ENCODE measurements around the gene MEGF8. TPM values are rescaled to one million over a fixed set of nuclear protein-coding genes. Genes with fewer than 3 reads are reported as not detected.

Gene MEGF8
- total and polyA plus RNA-seq, 8 donors: 7.3 to 15.9 (median 9.0) TPM

DNA sequence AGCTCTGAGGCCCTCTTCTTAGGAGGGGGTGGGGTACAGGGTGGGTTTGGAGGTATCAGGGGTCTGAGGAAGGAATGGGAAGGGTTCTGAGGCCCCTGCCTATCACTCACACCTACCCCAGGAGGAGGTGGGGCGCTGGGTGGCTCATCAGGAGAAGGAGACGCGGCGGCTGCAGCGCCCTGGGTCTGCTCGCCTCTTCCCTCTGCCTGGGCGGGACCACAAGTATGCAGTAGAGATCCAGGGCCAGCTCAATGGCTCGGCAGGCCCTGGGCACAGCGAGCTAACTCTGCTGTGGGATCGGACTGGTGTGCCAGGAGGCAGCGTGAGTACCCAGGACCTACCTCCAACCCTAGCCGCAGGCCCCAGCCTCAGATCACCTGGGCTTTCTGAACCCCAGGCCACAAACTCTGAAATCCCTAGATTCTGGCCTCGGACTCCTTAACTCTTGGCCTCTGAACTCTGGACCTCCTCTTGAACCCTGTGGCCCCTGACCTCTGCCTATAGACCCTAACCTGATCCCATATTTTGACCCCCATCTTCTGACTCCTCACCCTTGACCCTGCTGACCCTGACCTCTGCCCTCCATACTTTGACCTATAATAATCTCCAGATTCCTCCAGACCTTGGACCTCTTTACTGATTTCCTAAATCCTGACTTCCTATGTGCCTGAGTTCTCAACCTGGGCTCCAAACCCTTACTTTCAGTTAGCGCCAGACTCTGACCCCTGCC, 24.1 kb downstream of the MEGF8 start:
- H3K9me3 ChIP-seq: no peaks in the 10 kb centered on the region
- 93 to 96% methylated on average over 14 of the region's 14 CpGs for WGBS, 2 donors
- no peaks in the 10 kb centered on the region for H3K27me3 ChIP-seq
- TF ChIP-seq, protein P1, sequence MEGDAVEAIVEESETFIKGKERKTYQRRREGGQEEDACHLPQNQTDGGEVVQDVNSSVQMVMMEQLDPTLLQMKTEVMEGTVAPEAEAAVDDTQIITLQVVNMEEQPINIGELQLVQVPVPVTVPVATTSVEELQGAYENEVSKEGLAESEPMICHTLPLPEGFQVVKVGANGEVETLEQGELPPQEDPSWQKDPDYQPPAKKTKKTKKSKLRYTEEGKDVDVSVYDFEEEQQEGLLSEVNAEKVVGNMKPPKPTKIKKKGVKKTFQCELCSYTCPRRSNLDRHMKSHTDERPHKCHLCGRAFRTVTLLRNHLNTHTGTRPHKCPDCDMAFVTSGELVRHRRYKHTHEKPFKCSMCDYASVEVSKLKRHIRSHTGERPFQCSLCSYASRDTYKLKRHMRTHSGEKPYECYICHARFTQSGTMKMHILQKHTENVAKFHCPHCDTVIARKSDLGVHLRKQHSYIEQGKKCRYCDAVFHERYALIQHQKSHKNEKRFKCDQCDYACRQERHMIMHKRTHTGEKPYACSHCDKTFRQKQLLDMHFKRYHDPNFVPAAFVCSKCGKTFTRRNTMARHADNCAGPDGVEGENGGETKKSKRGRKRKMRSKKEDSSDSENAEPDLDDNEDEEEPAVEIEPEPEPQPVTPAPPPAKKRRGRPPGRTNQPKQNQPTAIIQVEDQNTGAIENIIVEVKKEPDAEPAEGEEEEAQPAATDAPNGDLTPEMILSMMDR (IDR thresholded peaks at IDR 0.05): no peak
- H3K4me3 ChIP-seq: no peak overlapping the region
- FAIRE-seq (no peak), DNase-seq (peak in 1 of 6 donors; percentile 31), ATAC-seq (no peak)
- H3K4me1 ChIP-seq: no peaks in the 10 kb centered on the region
- H3K36me3 ChIP-seq: peaks cover 0 to 7% (median 0%) of the 10 kb centered on the region in 3 donors
- intact Hi-C loops (cut with DNase I): no loop called here
- no peak overlapping the region for H3K27ac ChIP-seq

DNA sequence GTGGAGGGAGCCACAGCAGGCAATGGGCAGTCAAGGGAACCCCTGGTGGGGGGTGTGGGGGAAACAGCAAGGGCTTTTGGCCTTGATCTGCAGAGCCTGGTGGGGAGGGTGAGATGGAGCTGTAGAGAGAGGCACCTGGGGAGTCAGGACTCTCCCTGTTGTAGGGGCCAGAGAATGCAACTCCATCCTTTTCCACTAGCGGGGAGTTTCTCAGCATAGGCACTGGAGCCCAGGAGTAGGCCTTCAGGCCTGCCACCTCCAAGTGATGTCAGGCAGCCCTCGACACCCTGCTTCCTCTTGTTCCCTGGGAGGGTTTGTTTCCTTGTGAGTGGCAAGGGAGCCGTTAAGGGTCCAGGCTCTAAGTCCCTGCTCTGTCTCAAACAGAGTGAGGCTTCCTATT, 25.0 kb downstream of the MEGF8 start:
- Histone ChIP-seq H3K36me3 (peaks cover 0 to 7% (median 0%) of the 10 kb centered on the region in 3 donors), H3K4me1 (no peaks in the 10 kb centered on the region), H3K9me3 (no peaks in the 10 kb centered on the region), H3K27me3 (no peaks in the 10 kb centered on the region), H3K27ac (no peak overlapping the region), H3K4me3 (no peak overlapping the region)
- TF ChIP-seq, protein P1 (IDR thresholded peaks at IDR 0.05): no peak
- DNase-seq (peak in 1 of 6 donors; percentile 25), ATAC-seq (no peak), FAIRE-seq (no peak)
- WGBS, 2 donors: 94 to 99% methylated on average over 3 of the region's 3 CpGs
- intact Hi-C loops (cut with DNase I): no loop called here

DNA sequence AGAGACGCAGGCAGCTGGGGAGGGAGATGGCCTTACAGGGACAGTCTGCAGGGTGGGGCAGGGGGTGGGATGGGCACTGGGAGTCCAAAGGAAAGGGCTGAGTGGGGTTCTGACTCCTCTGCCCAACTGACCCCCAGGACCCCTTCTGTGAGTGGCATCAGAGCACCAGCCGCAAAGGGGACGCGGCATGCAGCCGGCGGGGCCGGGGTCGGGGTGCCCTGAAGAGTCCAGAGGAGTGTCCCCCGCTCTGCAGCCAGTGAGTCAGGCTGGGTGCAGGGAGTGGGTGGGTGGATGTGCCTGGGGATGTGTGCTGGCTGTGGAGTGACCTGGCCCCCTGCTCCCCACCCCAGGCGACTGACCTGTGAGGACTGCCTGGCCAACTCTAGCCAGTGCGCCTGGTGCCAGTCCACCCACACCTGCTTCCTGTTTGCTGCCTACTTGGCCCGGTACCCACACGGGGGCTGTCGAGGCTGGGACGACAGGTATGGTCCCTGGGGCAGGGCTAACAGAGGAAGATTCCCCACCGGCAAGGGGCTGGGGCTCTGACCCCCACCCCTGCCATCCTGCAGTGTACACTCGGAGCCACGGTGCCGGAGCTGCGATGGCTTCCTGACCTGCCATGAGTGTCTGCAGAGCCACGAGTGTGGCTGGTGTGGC, 25.8 kb downstream of the MEGF8 start:
- H3K27me3 ChIP-seq: no peaks in the 10 kb centered on the region
- no peaks in the 10 kb centered on the region for H3K4me1 ChIP-seq
- no peak overlapping the region for H3K27ac ChIP-seq
- intact Hi-C loops (cut with DNase I): no loop called here
- DNase-seq: peak in 1 of 6 donors; percentile 49
- no peak for FAIRE-seq
- WGBS, 2 donors: 91 to 92% methylated on average over 16 to 21 of the region's 21 CpGs
- TF ChIP-seq, protein P1 (IDR thresholded peaks at IDR 0.05): no peak
- no peak overlapping the region for H3K4me3 ChIP-seq
- H3K36me3 ChIP-seq: peaks cover 0 to 7% (median 0%) of the 10 kb centered on the region in 3 donors
- ATAC-seq: no peak
- no peaks in the 10 kb centered on the region for H3K9me3 ChIP-seq

DNA sequence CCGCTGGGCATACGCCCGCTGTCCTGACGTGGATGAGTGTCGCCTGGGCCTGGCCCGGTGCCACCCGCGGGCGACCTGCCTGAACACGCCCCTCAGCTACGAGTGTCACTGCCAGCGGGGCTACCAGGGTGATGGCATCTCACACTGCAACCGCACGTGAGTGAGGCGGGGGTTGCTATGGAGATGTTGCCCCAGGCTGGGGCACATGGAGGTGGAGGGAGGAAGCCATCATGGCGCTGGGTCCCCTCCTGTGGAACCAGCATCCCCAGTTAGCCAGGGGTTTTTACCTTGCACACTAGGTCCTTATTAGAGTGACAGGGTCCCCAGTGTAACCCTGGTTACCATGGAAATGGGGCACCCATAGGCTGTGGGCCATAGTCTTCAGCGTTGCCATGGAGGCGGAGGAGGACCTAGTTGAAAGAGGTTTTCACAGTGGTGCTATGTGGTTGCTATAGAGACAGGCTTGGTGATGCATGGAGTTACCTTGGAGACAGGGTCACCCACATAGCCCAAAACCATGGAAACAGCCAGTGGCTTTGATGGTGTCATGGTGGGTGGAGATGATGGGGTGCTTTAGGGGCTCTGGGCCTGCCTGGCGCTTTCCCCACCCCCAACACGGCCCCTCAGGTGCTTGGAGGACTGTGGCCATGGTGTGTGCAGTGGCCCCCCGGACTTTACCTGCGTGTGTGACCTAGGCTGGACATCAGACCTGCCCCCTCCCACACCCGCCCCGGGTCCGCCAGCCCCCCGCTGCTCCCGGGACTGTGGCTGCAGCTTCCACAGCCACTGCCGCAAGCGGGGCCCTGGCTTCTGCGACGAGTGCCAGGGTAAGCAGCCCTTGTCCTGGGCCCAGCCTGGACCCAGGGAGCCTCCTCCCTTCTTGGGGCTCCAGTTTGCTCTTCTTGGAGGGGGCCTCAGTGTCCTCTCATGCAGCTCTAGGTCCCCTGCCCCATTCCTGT, 27.1 kb downstream of the MEGF8 start:
- DNase-seq: peak in 1 of 6 donors; percentile 52
- TF ChIP-seq, protein P1 (IDR thresholded peaks at IDR 0.05): no peak
- Histone ChIP-seq H3K4me3 (no peak overlapping the region), H3K36me3 (peaks cover 0 to 17% (median 0%) of the 10 kb centered on the region in 3 donors), H3K4me1 (no peaks in the 10 kb centered on the region), H3K9me3 (no peaks in the 10 kb centered on the region), H3K27ac (no peak overlapping the region), H3K27me3 (no peaks in the 10 kb centered on the region)
- 90 to 92% methylated on average over 31 of the region's 31 CpGs for WGBS, 2 donors
- ATAC-seq: no peak
- intact Hi-C loops (cut with DNase I): no loop called here
- FAIRE-seq: no peak
